ENCODE data around the gene TSEN34. TPM values are rescaled to one million over a fixed set of nuclear protein-coding genes. Genes with fewer than 3 reads are reported as not detected.

Gene TSEN34
- total and polyA plus RNA-seq, 2 experiments from 2014 or later = 36.6 to 53.4 TPM

GRCh38 chr19:54159352-54160181, 31.5 kb upstream of the TSEN34 start, which contains the start of gene LENG1:
Gene LENG1 (minus strand): TSS chr19:54159721. CDS start chr19:54159695, 26 bp downstream.
- DNase-seq (ENCODE audit: low spot score) (peak; percentile 100), ATAC-seq (peak; percentile 82)
- peaks cover 31% of the 10 kb centered on the region for H3F3A ChIP-seq (replicated peaks; ENCODE audit: low read depth)
- peaks cover 7% of the 10 kb centered on the region; the same call in 1 of the 2 replicates for H3K36me3 ChIP-seq (ENCODE audit: insufficient read depth)
- peaks cover 32% of the 10 kb centered on the region for H3K36me3 Mint-ChIP-seq (ENCODE audit: low read depth)
- peaks cover 36% of the 10 kb centered on the region for H3K4me1 Mint-ChIP-seq
- peaks cover 7% of the 10 kb centered on the region; the same call in 1 of the 2 replicates for H3K27me3 ChIP-seq (ENCODE audit: insufficient read depth)
- H2AFZ ChIP-seq = peak within 1 kb of the TSS; percentile 2; the same call in 1 of the 2 replicates
- peak within 1 kb of the TSS; percentile 98 for H3K27ac Mint-ChIP-seq
- peaks cover 2% of the 10 kb centered on the region; the same call in 2 of the 3 replicates for H3K9me3 Mint-ChIP-seq
- H3K4me3 Mint-ChIP-seq = peak within 1 kb of the TSS; percentile 95
- peaks cover 9% of the 10 kb centered on the region; the same call in 1 of the 2 replicates for H3K79me2 ChIP-seq (replicated peaks; ENCODE audit: insufficient read depth)
- peaks cover 11% of the 10 kb centered on the region; the same call in 1 of the 2 replicates for H4K20me1 ChIP-seq (replicated peaks; ENCODE audit: insufficient read depth)
- no peaks in the 10 kb centered on the region for H3K9me2 ChIP-seq (ENCODE audit: insufficient read depth)
- peaks cover 8% of the 10 kb centered on the region; the same call in 1 of the 2 replicates for H3K4me1 ChIP-seq (ENCODE audit: insufficient read depth)
- H3K27me3 Mint-ChIP-seq (ENCODE audit: insufficient read depth, low read depth, poor library complexity) = peaks cover 42% of the 10 kb centered on the region
- peak within 1 kb of the TSS; percentile 63 for H3K4me3 ChIP-seq
- TF ChIP-seq REST (IDR thresholded peaks at IDR 0.05; ENCODE audit: unreplicated experiment) (no peak), STAT1 (IDR thresholded peaks at IDR 0.05; ENCODE audit: unreplicated experiment) (no peak), ETS1 (IDR thresholded peaks at IDR 0.05) (no peak; the same call in 1 of the 2 replicates), NANOG (IDR thresholded peaks at IDR 0.05; ENCODE audit: borderline replicate concordance) (no peak), ZNF331 (CRISPR knock-in tag; IDR thresholded peaks at IDR 0.05; ENCODE audit: low read depth) (no peak), ZNF114 (CRISPR knock-in tag; IDR thresholded peaks at IDR 0.05) (no peak), CREB1 (CRISPR knock-in tag; IDR thresholded peaks at IDR 0.05; ENCODE audit: low read depth) (peak; percentile 79), CTCF (conservative IDR thresholded peaks at IDR 0.05; ENCODE audit: low read depth in 2 of 2) (peak; percentile 11 to 35; a peak in 3 of 4 replicates), EZH2 (IDR thresholded peaks at IDR 0.05; ENCODE audit: low read depth, unreplicated experiment) (no peak), EZH2phosphoT487 (IDR thresholded peaks at IDR 0.05; ENCODE audit: unreplicated experiment) (no peak), POLR2AphosphoS5 (IDR thresholded peaks at IDR 0.05; ENCODE audit: low read depth) (peak; percentile 68), JUNB (IDR thresholded peaks at IDR 0.05; ENCODE audit: unreplicated experiment) (no peak)
- TF ChIP-seq, protein P1, sequence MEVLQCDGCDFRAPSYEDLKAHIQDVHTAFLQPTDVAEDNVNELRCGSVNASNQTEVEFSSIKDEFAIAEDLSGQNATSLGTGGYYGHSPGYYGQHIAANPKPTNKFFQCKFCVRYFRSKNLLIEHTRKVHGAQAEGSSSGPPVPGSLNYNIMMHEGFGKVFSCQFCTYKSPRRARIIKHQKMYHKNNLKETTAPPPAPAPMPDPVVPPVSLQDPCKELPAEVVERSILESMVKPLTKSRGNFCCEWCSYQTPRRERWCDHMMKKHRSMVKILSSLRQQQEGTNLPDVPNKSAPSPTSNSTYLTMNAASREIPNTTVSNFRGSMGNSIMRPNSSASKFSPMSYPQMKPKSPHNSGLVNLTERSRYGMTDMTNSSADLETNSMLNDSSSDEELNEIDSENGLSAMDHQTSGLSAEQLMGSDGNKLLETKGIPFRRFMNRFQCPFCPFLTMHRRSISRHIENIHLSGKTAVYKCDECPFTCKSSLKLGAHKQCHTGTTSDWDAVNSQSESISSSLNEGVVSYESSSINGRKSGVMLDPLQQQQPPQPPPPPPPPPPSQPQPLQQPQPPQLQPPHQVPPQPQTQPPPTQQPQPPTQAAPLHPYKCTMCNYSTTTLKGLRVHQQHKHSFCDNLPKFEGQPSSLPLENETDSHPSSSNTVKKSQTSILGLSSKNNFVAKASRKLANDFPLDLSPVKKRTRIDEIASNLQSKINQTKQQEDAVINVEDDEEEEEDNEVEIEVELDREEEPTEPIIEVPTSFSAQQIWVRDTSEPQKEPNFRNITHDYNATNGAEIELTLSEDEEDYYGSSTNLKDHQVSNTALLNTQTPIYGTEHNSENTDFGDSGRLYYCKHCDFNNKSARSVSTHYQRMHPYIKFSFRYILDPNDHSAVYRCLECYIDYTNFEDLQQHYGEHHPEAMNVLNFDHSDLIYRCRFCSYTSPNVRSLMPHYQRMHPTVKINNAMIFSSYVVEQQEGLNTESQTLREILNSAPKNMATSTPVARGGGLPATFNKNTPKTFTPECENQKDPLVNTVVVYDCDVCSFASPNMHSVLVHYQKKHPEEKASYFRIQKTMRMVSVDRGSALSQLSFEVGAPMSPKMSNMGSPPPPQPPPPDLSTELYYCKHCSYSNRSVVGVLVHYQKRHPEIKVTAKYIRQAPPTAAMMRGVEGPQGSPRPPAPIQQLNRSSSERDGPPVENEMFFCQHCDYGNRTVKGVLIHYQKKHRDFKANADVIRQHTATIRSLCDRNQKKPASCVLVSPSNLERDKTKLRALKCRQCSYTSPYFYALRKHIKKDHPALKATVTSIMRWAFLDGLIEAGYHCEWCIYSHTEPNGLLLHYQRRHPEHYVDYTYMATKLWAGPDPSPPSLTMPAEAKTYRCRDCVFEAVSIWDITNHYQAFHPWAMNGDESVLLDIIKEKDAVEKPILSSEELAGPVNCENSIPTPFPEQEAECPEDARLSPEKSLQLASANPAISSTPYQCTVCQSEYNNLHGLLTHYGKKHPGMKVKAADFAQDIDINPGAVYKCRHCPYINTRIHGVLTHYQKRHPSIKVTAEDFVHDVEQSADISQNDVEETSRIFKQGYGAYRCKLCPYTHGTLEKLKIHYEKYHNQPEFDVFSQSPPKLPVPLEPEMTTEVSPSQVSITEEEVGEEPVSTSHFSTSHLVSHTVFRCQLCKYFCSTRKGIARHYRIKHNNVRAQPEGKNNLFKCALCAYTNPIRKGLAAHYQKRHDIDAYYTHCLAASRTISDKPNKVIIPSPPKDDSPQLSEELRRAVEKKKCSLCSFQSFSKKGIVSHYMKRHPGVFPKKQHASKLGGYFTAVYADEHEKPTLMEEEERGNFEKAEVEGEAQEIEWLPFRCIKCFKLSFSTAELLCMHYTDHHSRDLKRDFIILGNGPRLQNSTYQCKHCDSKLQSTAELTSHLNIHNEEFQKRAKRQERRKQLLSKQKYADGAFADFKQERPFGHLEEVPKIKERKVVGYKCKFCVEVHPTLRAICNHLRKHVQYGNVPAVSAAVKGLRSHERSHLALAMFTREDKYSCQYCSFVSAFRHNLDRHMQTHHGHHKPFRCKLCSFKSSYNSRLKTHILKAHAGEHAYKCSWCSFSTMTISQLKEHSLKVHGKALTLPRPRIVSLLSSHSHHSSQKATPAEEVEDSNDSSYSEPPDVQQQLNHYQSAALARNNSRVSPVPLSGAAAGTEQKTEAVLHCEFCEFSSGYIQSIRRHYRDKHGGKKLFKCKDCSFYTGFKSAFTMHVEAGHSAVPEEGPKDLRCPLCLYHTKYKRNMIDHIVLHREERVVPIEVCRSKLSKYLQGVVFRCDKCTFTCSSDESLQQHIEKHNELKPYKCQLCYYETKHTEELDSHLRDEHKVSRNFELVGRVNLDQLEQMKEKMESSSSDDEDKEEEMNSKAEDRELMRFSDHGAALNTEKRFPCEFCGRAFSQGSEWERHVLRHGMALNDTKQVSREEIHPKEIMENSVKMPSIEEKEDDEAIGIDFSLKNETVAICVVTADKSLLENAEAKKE (CRISPR knock-in tag; IDR thresholded peaks at IDR 0.05) = no peak
- peak within 1 kb of the TSS; percentile 67 for H3K27ac ChIP-seq (ENCODE audit: low read depth)
- peak within 1 kb of the TSS; percentile 88 for H3K4me2 ChIP-seq

Data from GM23338 (cell line).